Activated naive CD8-positive, alpha-beta T cell treated with anti-CD3 and anti-CD28 coated beads, Interleukin-2, amount 10 ng/mL, durations not matched to agents 7 days and 5 days (primary cell): ENCODE measurements around the gene TMEM39A. TPM values are rescaled to one million over a fixed set of nuclear protein-coding genes. Genes with fewer than 3 reads are reported as not detected.

ENCODE experiments used
- ATAC-seq: fragments of 150-1000 bp; cut with Tn5 transposase; one replicate; pipeline ENCODE4 v1.10.0; 2021; ENCODE audit warnings: low read depth, moderate library complexity
- POLR2A ChIA-PET: fragments of 350-600 bp; sonication (Branson Sonifier 250); formaldehyde crosslinking; loops from one replicate; lab custom pipeline; 2021; ENCODE audit warnings: antibody characterized with exemption; lab: Charles Lee
- DNase-seq: peaks from one replicate; pipeline ENCODE4 v3.0.0; 2021
- H3K27ac Mint-ChIP-seq: one replicate; pipeline ENCODE4 v1.8.0; 2022; ENCODE audit warnings: mild to moderate bottlenecking, mixed read lengths
- H3K27me3 Mint-ChIP-seq: one replicate; pipeline ENCODE4 v1.8.0; 2022; ENCODE audit warnings: mild to moderate bottlenecking, moderate library complexity, mixed read lengths
- H3K36me3 Mint-ChIP-seq: one replicate; pipeline ENCODE4 v1.8.0; 2021; ENCODE audit warnings: mild to moderate bottlenecking, mixed read lengths
- H3K4me1 Mint-ChIP-seq: one replicate; pipeline ENCODE4 v1.8.0; 2021; ENCODE audit warnings: mixed read lengths
- H3K4me3 Mint-ChIP-seq: one replicate; pipeline ENCODE4 v1.8.0; 2022; ENCODE audit warnings: mild to moderate bottlenecking, moderate library complexity, mixed read lengths
- H3K9me3 Mint-ChIP-seq: one replicate; pipeline ENCODE4 v1.8.0; 2021; ENCODE audit warnings: mixed read lengths
- total RNA-seq, 2 experiments: library from RNA; stranded (reverse); gene quantifications; one replicate each; pipeline ENCODE4 v1.2.3, GENCODE V29; 2021

The TMEM39A gene
- total RNA-seq, 2 experiments from 2014 or later: 29.8 to 35.0 TPM

GRCh38 chr3:119492128-119492527, 28.7 kb upstream of the TMEM39A start:
- Mint-ChIP-seq H3K4me1 (peaks cover 1% of the 10 kb centered on the region), H3K27me3 (no peaks in the 10 kb centered on the region), H3K36me3 (peaks cover 29% of the 10 kb centered on the region), H3K4me3 (no peak overlapping the region), H3K9me3 (no peaks in the 10 kb centered on the region), H3K27ac (no peak overlapping the region)
- DNase-seq (no peak), ATAC-seq (no peak)
- POLR2A ChIA-PET: no interaction called here

GRCh38 chr3:119490153-119490552, 26.7 kb upstream of the TMEM39A start:
- POLR2A ChIA-PET: no interaction called here
- Mint-ChIP-seq H3K27me3 (no peaks in the 10 kb centered on the region), H3K4me1 (peaks cover 1% of the 10 kb centered on the region), H3K9me3 (no peaks in the 10 kb centered on the region), H3K36me3 (peaks cover 31% of the 10 kb centered on the region), H3K4me3 (no peak overlapping the region), H3K27ac (no peak overlapping the region)
- ATAC-seq (no peak), DNase-seq (no peak)

GRCh38 chr3:119485563-119485962, 22.1 kb upstream of the TMEM39A start:
- Mint-ChIP-seq H3K27ac (no peak overlapping the region), H3K27me3 (no peaks in the 10 kb centered on the region), H3K9me3 (no peaks in the 10 kb centered on the region), H3K4me1 (peaks cover under 1% of the 10 kb centered on the region), H3K4me3 (no peak overlapping the region), H3K36me3 (peaks cover 13% of the 10 kb centered on the region)
- POLR2A ChIA-PET: no interaction called here
- no peak for ATAC-seq
- DNase-seq: no peak

GRCh38 chr3:119483101-119483500, 19.7 kb upstream of the TMEM39A start:
- POLR2A ChIA-PET: no interaction called here
- H3K36me3 Mint-ChIP-seq: peaks cover 18% of the 10 kb centered on the region
- peaks cover 1% of the 10 kb centered on the region for H3K4me1 Mint-ChIP-seq
- DNase-seq (no peak), ATAC-seq (no peak)
- H3K9me3 Mint-ChIP-seq: no peaks in the 10 kb centered on the region
- no peaks in the 10 kb centered on the region for H3K27me3 Mint-ChIP-seq
- H3K27ac Mint-ChIP-seq: no peak overlapping the region
- H3K4me3 Mint-ChIP-seq: no peak overlapping the region

- POLR2A ChIA-PET: interaction anchor here (0.5 kb wide), 1 partner anchor 18 kb away, joined by 5 read pairs; the partner anchor contains the start of gene TIMMDC1
- DNase-seq (no peak), ATAC-seq (no peak)
- no peaks in the 10 kb centered on the region for H3K27me3 Mint-ChIP-seq
- peaks cover 3% of the 10 kb centered on the region for H3K4me1 Mint-ChIP-seq
- no peaks in the 10 kb centered on the region for H3K9me3 Mint-ChIP-seq
- H3K4me3 Mint-ChIP-seq: no peak overlapping the region
- H3K27ac Mint-ChIP-seq: no peak overlapping the region
- H3K36me3 Mint-ChIP-seq: peaks cover 23% of the 10 kb centered on the region
Measured at GRCh38 chr3:119481079-119481478, 17.7 kb upstream of the TMEM39A start.

- H3K4me1 Mint-ChIP-seq: peaks cover 25% of the 10 kb centered on the region
- no peak for DNase-seq
- no peak for ATAC-seq
- POLR2A ChIA-PET: interaction anchor here (4.4 kb wide), 1 partner anchor 28 kb away, joined by 55 read pairs; the partner anchor contains the start of gene TIMMDC1
- peak overlapping the region; percentile 54 for H3K27ac Mint-ChIP-seq
- H3K36me3 Mint-ChIP-seq: peaks cover 11% of the 10 kb centered on the region
- peak overlapping the region; percentile 95 for H3K4me3 Mint-ChIP-seq
- H3K27me3 Mint-ChIP-seq: no peaks in the 10 kb centered on the region
- H3K9me3 Mint-ChIP-seq: no peaks in the 10 kb centered on the region
Measured at GRCh38 chr3:119470866-119471265, 7.5 kb upstream of the TMEM39A start.

GRCh38 chr3:119469418-119470189, 6.2 kb upstream of the TMEM39A start:
- Mint-ChIP-seq H3K4me3 (peak overlapping the region; percentile 95), H3K9me3 (no peaks in the 10 kb centered on the region), H3K4me1 (peaks cover 24% of the 10 kb centered on the region), H3K27me3 (no peaks in the 10 kb centered on the region), H3K36me3 (peaks cover 11% of the 10 kb centered on the region), H3K27ac (peak overlapping the region; percentile 93)
- ATAC-seq (no peak), DNase-seq (no peak)
- POLR2A ChIA-PET: interaction anchor here (0.6 to 4.4 kb wide), 8 partner anchors 11 to 625 kb away, joined by 3 to 55 read pairs (median 4); partner anchors contain the start of genes B4GALT4, GSK3B and TIMMDC1

- POLR2A ChIA-PET: interaction anchor here (1.1 to 4.4 kb wide), 4 partner anchors 31 to 881 kb away, joined by 3 to 55 read pairs (median 4); partner anchors contain the start of genes COX17, LRRC58 and TIMMDC1
- peaks cover 35% of the 10 kb centered on the region for H3K4me1 Mint-ChIP-seq
- DNase-seq: no peak
- H3K36me3 Mint-ChIP-seq: peaks cover 14% of the 10 kb centered on the region
- no peaks in the 10 kb centered on the region for H3K27me3 Mint-ChIP-seq
- H3K9me3 Mint-ChIP-seq: no peaks in the 10 kb centered on the region
- no peak for ATAC-seq
- H3K27ac Mint-ChIP-seq: peak overlapping the region; percentile 93
- peak overlapping the region; percentile 95 for H3K4me3 Mint-ChIP-seq
Measured at GRCh38 chr3:119468041-119468440, 4.6 kb upstream of the TMEM39A start.

GRCh38 chr3:119457246-119457645, 6.2 kb downstream of the TMEM39A start:
- ATAC-seq: no peak
- Mint-ChIP-seq H3K9me3 (no peaks in the 10 kb centered on the region), H3K36me3 (peaks cover 30% of the 10 kb centered on the region), H3K4me1 (peaks cover 31% of the 10 kb centered on the region), H3K27ac (no peak overlapping the region), H3K4me3 (no peak overlapping the region), H3K27me3 (no peaks in the 10 kb centered on the region)
- DNase-seq: no peak
- POLR2A ChIA-PET: no interaction called here

GRCh38 chr3:119456469-119456868, 6.9 kb downstream of the TMEM39A start:
- Mint-ChIP-seq H3K4me3 (no peak overlapping the region), H3K4me1 (peaks cover 23% of the 10 kb centered on the region), H3K36me3 (peaks cover 33% of the 10 kb centered on the region), H3K27me3 (no peaks in the 10 kb centered on the region), H3K9me3 (no peaks in the 10 kb centered on the region), H3K27ac (no peak overlapping the region)
- POLR2A ChIA-PET: no interaction called here
- no peak for DNase-seq
- no peak for ATAC-seq

GRCh38 chr3:119453822-119454221, 9.6 kb downstream of the TMEM39A start:
- Mint-ChIP-seq H3K27ac (no peak overlapping the region), H3K36me3 (peaks cover 30% of the 10 kb centered on the region), H3K9me3 (no peaks in the 10 kb centered on the region), H3K4me3 (no peak overlapping the region), H3K4me1 (peaks cover 10% of the 10 kb centered on the region), H3K27me3 (no peaks in the 10 kb centered on the region)
- POLR2A ChIA-PET: interaction anchor here (0.8 kb wide), 1 partner anchor 8 kb away, joined by 3 read pairs; no protein-coding TSS in a partner anchor
- ATAC-seq (no peak), DNase-seq (no peak)

- Mint-ChIP-seq H3K27me3 (no peaks in the 10 kb centered on the region), H3K36me3 (peaks cover 57% of the 10 kb centered on the region), H3K9me3 (peaks cover 2% of the 10 kb centered on the region), H3K27ac (no peak overlapping the region), H3K4me3 (no peak overlapping the region), H3K4me1 (peaks cover 3% of the 10 kb centered on the region)
- no peak for DNase-seq
- POLR2A ChIA-PET: no interaction called here
- no peak for ATAC-seq
Measured at GRCh38 chr3:119444590-119444989, 18.8 kb downstream of the TMEM39A start.

- peaks cover 3% of the 10 kb centered on the region for H3K4me1 Mint-ChIP-seq
- H3K27ac Mint-ChIP-seq: no peak overlapping the region
- peaks cover 57% of the 10 kb centered on the region for H3K36me3 Mint-ChIP-seq
- DNase-seq (no peak), ATAC-seq (no peak)
- no peaks in the 10 kb centered on the region for H3K27me3 Mint-ChIP-seq
- POLR2A ChIA-PET: no interaction called here
- no peak overlapping the region for H3K4me3 Mint-ChIP-seq
- peaks cover 2% of the 10 kb centered on the region for H3K9me3 Mint-ChIP-seq
Measured at GRCh38 chr3:119443179-119443578, 20.2 kb downstream of the TMEM39A start.
